NOMO-1 (cell line): Measurements from ENCODE around the gene TMEM43.
A peak's percentile ranks its signal among the peaks of the same experiment; 100 is the strongest.
"Not testable (repeated sequence)": the region's sequence is repeated elsewhere in the genome, so short reads cannot be mapped to it uniquely, and the experiment has no call there.

Source experiments
- DNase-seq, 2 experiments: peaks; one replicate each; lab custom pipeline; 2025; ENCODE audit not compliant: unreplicated experiment in 2 of 2; lab: John Stamatoyannopoulos, UW

The TMEM43 gene, protein sequence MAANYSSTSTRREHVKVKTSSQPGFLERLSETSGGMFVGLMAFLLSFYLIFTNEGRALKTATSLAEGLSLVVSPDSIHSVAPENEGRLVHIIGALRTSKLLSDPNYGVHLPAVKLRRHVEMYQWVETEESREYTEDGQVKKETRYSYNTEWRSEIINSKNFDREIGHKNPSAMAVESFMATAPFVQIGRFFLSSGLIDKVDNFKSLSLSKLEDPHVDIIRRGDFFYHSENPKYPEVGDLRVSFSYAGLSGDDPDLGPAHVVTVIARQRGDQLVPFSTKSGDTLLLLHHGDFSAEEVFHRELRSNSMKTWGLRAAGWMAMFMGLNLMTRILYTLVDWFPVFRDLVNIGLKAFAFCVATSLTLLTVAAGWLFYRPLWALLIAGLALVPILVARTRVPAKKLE

GRCh38 chr3:14124615-14125192, at the start of gene TMEM43, which contains the start of gene CHCHD4:
Gene TMEM43, plus strand, starts transcription at chr3:14125052. Its CDS starts 142 bp downstream, at chr3:14125194.
Gene CHCHD4, minus strand, starts transcription at chr3:14124870. Its CDS starts 194 bp downstream, at chr3:14124676.
- DNase-seq: peak; percentile 92 to 99

GRCh38 chr3:14075233-14075632, 49.6 kb upstream of the TMEM43 start:
- DNase-seq: not testable (repeated sequence)

- no peak for DNase-seq
Measured at GRCh38 chr3:14077310-14077709, 47.5 kb upstream of the TMEM43 start.

- DNase-seq: no peak
Measured at GRCh38 chr3:14082108-14082657, 42.7 kb upstream of the TMEM43 start.

GRCh38 chr3:14087461-14087860, 37.4 kb upstream of the TMEM43 start:
- not testable (repeated sequence) for DNase-seq

- not testable (repeated sequence) for DNase-seq
Measured at GRCh38 chr3:14091959-14092358, 32.9 kb upstream of the TMEM43 start.

- DNase-seq: no peak
Measured at GRCh38 chr3:14092464-14092863, 32.4 kb upstream of the TMEM43 start.

DNA sequence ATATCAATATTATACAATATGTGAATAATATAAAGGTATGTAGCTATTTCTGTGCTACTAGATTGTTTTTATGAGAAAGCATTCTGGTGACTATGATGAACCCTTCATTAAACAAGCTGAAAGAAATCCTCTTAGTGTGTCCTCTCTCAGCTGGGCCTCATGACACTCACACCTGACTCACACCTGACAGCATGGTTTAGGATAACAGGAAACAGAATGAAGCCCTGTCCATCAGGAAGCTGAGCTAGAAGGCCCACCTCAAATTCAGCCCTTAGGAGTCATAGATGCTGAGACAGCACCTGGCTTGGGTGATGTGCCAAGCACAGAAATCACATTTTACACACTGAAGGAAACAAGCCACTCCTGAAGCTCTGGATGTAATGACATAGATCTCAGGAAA, 31.0 kb upstream of the TMEM43 start:
- DNase-seq: no peak

- no peak for DNase-seq
Measured at GRCh38 chr3:14096742-14097141, 28.1 kb upstream of the TMEM43 start.

GRCh38 chr3:14097616-14098391, 27.0 kb upstream of the TMEM43 start:
- no peak for DNase-seq

GRCh38 chr3:14109821-14110220, 15.0 kb upstream of the TMEM43 start:
- DNase-seq: not testable (repeated sequence)

GRCh38 chr3:14110699-14111098, 14.2 kb upstream of the TMEM43 start:
- no peak for DNase-seq

DNA sequence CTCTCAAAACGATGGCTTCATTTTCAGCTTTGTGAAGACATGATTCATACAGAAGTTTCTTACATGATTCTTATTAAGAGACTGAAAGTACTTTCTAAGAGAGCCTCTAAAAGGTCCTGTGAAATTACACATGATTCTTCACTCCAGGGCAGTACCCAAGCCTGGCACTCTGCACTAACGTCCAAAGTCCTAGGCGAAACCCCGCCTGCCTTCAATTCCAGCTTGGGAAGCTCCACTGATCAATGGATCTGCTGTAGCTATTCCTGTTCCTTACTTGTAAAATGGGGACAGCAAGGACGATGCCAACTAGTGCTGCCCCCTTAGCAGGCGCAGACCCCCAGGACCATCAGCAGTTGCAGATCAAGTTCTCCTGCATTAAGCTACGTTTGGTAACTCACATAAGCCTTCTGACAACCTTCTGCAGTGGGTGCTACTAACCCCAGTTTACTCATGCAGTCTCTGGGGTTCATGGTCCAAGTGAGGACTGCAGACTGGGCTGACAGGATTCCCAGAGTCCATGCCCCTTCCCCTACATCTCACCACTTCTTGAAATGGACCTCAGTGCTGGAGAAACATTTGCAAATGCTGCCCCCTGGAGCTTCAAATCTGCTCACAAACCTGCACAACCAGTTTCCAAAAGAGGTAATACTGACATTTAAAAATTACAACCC, 10.8 kb upstream of the TMEM43 start:
- no peak for DNase-seq

- DNase-seq: no peak
Measured at GRCh38 chr3:14117468-14118399, 7.1 kb upstream of the TMEM43 start.

DNA sequence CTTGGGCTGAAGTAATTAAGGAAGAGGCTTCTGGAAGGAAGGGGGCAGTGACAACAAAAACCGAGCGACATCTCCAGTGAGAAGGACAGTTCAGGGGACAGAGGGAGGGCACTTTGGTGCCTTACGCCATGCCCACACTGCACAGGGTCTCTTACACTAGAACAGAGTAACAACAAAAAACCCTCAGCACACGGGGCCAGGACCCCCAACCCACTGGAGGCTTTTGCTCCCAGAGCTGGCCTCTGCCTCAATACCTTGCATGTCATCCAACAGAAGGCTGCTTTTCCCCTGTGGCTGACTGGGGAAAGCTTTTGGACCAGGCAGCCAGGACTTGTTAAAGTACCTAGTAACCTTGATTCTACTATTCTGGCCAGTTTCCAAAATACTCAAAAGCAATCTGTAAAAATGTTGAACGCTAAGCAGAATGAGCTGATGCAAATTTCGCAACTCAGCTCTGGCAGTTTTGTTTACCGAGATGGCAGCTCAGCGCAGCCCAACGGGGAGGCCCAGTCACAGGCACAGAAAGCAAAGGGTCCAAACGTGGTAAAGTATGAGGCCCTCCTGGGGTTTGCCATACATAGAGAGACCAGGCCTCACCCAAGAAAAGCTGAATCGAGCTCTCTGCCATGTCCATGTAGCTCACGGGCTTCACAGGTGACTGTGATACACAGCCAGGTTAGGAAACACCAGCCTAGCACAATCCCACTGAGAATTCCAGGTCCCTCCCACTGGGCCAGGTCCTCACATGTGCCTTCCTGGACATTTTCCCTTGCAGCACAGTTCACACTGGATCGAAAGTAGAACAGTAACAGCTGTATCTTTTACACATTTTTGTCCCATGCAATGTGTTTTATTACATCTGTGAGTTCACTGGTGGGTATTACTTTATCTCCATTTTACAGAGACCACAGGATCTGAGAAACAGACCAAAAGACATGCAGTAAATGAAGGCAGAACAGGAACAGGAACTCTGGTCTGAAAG, 6.2 kb upstream of the TMEM43 start:
- no peak for DNase-seq

DNA sequence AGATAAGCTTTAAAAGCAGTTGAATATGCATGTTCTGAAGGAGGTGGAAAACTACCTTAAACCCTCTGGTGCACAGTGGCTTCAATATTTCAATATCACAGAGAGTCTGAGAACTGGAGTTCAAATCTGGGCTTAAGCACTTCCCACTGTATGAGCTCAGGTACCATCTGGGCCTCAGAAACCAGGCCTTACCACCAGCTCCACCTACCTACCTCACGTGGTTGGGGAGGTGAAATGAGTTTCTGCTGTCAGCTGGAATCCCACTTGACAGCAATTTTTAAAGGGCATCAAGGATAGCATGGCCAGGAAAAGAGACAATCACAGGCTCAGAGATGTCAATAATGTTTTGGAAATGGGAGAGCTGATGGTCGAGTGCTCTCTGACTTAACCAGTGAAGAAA, 5.2 kb upstream of the TMEM43 start:
- DNase-seq: no peak

GRCh38 chr3:14120111-14120920, 4.5 kb upstream of the TMEM43 start:
- DNase-seq: no peak
